Pancreas (tissue), 10 donors: ENCODE measurements around the gene FFAR2. TPM values are rescaled to one million over a fixed set of nuclear protein-coding genes. Genes with fewer than 3 reads are reported as not detected.
"Not testable (repeated sequence)": the region's sequence is repeated elsewhere in the genome, so short reads cannot be mapped to it uniquely, and the experiment has no call there.

Experiments used
- ATAC-seq, 4 donors: fragments of 200-7000 bp; cut with Tn5 transposase; one replicate each; pipeline versions ENCODE4 v1.8.0 to v1.9.1; 2020; ENCODE audit warnings: mild to moderate bottlenecking in 4 of 4, moderate library complexity in 4 of 4
- DNase-seq, 6 donors: peaks; one replicate each; pipeline ENCODE4 v3.0.0-alpha.2; 2020
- FAIRE-seq: peaks from 2 replicates; lab custom pipeline; 2012; peaks lifted over from hg19 to GRCh38; lab: Jason Lieb, UNC
- H3K27ac ChIP-seq, 4 donors: fragments of 200-600 bp; sonication (generic); 1 replicate in 3 of 4; 2 replicates in 1 of 4; pipeline versions ENCODE4 v1.5.0 to v1.8.0; 2020
- H3K27me3 ChIP-seq, 4 donors: fragments of 200-600 bp; one replicate each; pipeline ENCODE4 v1.8.0; 2021
- H3K36me3 ChIP-seq, 3 donors: fragments of 200-600 bp; sonication (generic) in 1 of 3; one replicate each; pipeline versions ENCODE4 v1.5.0 to v1.8.0; 2020 to 2021
- H3K4me1 ChIP-seq, 3 donors: fragments of 200-600 bp; one replicate each; pipeline ENCODE4 v1.8.0; 2021
- H3K4me3 ChIP-seq, 4 donors: fragments of 200-600 bp; sonication (generic) in 2 of 4; one replicate each; pipeline versions ENCODE4 v1.5.0 to v1.8.0; 2020 to 2021
- H3K9me3 ChIP-seq, 4 donors: fragments of 200-600 bp; one replicate each; pipeline ENCODE4 v1.8.0; 2021
- WGBS, 2 donors: extraction: QIAGEN DNeasy Blood & Tissue Kit; methylation state at CpG; one replicate each; pipeline ENCODE4 v1.1.7; 2013; 5-methylcytosine and 5-hydroxymethylcytosine counted together
- intact Hi-C, 3 donors: fragments of 100-400 bp; cut with DNase I; formaldehyde crosslinking; loops; one replicate each; pipeline versions ENCODE4 v1.11.1 to v1.14.2; 2022
- polyA plus RNA-seq, 2 donors: library from polyadenylated mRNA; stranded (reverse); fragments of 200-250 nt; gene quantifications; one replicate each; pipeline ENCODE4 v1.2.3, GENCODE V29; 2013
- total RNA-seq, 6 donors: library from RNA; stranded (reverse); fragmentation: NEBNext Ultra II Directional in 4 of 6; extraction: Animal tissue kit (Norgen Biotek cat#: 25700) in 4 of 6; gene quantifications; one replicate each; pipeline versions ENCODE4 v1.2.1 to v1.2.4, GENCODE V29; 2021 to 2023
- TF ChIP-seq, protein P1 (sequence below), 4 donors: fragments of 200-600 bp; sonication (generic) in 3 of 4; IDR thresholded peaks; one replicate each; pipeline versions ENCODE4 v1.5.0 to v1.8.0; 2021; ENCODE audit warnings: antibody characterized with exemption in 4 of 4
- donor health status: healthy with polysubstance abuse.
- donor health status: DM: no; HTN: no; CAD: no; lungs with moderate emphysema.
- donor health status: DM: no; HTN: no; CAD: no.
- donor health status: control.
- donor health status: control.
- donor health status: Bipolar disorder and iron deficiency.
- donor health status: DM: yes; HTN: yes; CAD: no.
- donor health status: DM: no; HTN: no; CAD: no.
- donor health status: DM: no; HTN: no; CAD: no.
- donor health status: DM: yes; HTN: yes; CAD: no.

Gene FFAR2
- total and polyA plus RNA-seq, 8 donors = 0.20 to 2.5 (median 0.39) TPM; not detected in 2

DNA sequence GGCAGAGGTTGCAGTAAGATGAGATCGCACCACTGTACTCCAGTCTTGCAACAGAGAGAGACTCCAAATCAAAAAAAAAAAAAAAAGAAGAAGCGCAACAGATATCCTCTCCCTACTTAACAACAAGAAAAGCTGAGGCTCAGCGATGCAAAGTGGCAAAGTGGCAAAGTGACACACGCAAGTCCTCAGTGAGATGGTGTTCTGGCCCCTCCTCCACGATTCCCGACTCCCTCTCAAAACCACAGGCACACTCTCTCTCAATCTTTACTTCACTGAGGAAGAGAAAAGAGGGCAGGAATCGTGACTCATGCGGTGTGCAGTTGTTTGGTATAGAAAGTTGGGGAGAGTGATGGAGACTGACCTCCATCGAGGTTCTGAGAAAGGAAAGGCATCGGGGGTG lies 12.6 kb downstream of the FFAR2 start:
- ATAC-seq (no peak), FAIRE-seq (no peak), DNase-seq (no peak)
- H3K4me1 ChIP-seq = peaks cover 0 to 27% (median 16%) of the 10 kb centered on the region in 3 donors
- H3K9me3 ChIP-seq = no peaks in the 10 kb centered on the region
- intact Hi-C loops = no loop called here
- no peak overlapping the region for H3K27ac ChIP-seq
- WGBS, 2 donors = 92 to 94% methylated on average over 10 of the region's 10 CpGs
- no peaks in the 10 kb centered on the region for H3K27me3 ChIP-seq
- H3K4me3 ChIP-seq = no peak overlapping the region
- H3K36me3 ChIP-seq = no peaks in the 10 kb centered on the region
- TF ChIP-seq, protein P1, sequence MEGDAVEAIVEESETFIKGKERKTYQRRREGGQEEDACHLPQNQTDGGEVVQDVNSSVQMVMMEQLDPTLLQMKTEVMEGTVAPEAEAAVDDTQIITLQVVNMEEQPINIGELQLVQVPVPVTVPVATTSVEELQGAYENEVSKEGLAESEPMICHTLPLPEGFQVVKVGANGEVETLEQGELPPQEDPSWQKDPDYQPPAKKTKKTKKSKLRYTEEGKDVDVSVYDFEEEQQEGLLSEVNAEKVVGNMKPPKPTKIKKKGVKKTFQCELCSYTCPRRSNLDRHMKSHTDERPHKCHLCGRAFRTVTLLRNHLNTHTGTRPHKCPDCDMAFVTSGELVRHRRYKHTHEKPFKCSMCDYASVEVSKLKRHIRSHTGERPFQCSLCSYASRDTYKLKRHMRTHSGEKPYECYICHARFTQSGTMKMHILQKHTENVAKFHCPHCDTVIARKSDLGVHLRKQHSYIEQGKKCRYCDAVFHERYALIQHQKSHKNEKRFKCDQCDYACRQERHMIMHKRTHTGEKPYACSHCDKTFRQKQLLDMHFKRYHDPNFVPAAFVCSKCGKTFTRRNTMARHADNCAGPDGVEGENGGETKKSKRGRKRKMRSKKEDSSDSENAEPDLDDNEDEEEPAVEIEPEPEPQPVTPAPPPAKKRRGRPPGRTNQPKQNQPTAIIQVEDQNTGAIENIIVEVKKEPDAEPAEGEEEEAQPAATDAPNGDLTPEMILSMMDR (IDR thresholded peaks at IDR 0.05) = no peak

DNA sequence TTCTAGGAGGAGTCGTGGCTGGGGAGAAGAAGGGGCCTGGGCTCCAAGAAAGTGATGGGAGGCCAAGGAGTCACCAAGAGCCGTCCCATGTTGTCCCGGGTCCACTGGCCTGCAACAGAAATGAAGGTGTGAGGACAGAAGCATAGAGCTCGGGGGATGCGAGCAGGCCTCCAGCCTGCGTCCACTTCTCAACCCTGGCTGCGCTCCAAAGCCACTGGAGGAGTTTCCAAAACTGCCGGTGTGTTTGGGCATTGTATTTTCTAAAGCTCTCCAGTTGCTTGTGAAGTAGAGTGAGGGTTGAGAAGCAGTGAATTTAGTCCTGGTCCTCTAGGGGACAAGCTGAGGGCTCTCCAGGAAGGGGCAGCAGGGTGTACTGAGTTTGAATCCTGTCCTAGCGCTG lies 13.0 kb downstream of the FFAR2 start:
- DNase-seq (no peak), FAIRE-seq (no peak), ATAC-seq (no peak)
- no peaks in the 10 kb centered on the region for H3K9me3 ChIP-seq
- TF ChIP-seq, protein P1 (IDR thresholded peaks at IDR 0.05) = no peak
- H3K27me3 ChIP-seq = no peaks in the 10 kb centered on the region
- no peaks in the 10 kb centered on the region for H3K36me3 ChIP-seq
- H3K4me1 ChIP-seq = peaks cover 0 to 27% (median 16%) of the 10 kb centered on the region in 3 donors
- intact Hi-C loops = no loop called here
- 85 to 87% methylated on average over 9 of the region's 9 CpGs for WGBS, 2 donors
- H3K4me3 ChIP-seq = no peak overlapping the region
- H3K27ac ChIP-seq = no peak overlapping the region

DNA sequence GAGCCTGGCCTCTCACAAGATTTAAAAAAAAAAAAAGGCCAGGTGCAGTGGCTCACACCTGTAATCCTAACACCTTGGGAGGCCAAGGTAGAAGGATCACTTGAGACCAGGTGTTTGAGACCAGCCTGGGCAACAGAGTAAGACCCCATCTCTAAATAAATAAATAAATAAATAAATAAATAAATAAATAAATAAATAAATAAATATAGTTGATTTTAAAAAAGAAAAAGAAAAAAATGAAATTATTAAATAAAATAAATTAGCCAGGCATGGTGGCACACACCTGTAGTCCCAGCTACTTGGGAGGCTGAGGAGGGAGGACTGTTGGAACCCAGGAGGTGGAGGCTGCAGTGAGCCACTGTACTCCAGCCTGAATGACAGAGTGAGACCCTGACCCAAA lies 13.7 kb downstream of the FFAR2 start:
- DNase-seq, intact Hi-C loops, H3K36me3 ChIP-seq, H3K4me3 ChIP-seq, FAIRE-seq, H3K27me3 ChIP-seq, H3K9me3 ChIP-seq, ATAC-seq, H3K27ac ChIP-seq: not testable (repeated sequence)
- H3K4me1 ChIP-seq = peaks cover 0 to 27% (median 16%) of the 10 kb centered on the region in 3 donors

DNA sequence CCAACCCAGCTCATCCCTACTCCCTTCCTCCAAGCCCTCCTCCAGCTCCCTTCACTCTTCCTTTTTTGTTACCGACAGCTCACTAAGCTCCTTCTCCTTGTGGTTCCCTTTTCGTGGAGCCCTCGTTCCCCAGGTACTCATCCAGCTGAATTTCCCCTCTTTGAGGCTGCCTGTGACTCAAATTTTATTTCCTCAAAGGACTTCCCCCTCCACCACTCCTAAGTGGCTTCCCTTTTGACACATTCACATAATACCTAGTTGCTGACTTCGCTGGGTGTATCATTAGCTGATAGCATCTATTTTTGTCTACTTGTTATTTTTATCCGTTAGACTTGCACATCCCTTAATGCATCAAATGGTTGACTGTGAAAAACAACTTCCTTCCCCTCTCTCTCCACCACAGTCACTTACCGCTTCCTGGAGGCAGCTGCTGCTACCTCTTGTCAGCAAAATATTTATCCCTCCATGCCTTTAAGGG lies 14.5 kb downstream of the FFAR2 start:
- Histone ChIP-seq H3K27me3 (no peaks in the 10 kb centered on the region), H3K4me1 (peaks cover 0 to 27% (median 16%) of the 10 kb centered on the region in 3 donors), H3K27ac (no peak overlapping the region), H3K36me3 (no peaks in the 10 kb centered on the region), H3K4me3 (no peak overlapping the region), H3K9me3 (no peaks in the 10 kb centered on the region)
- 70 to 75% methylated on average over 6 of the region's 6 CpGs for WGBS, 2 donors
- TF ChIP-seq, protein P1 (IDR thresholded peaks at IDR 0.05) = no peak
- peak in 3 of 4 donors; percentile 1 to 31 (median 2) for ATAC-seq
- intact Hi-C loops = no loop called here
- no peak for DNase-seq
- no peak for FAIRE-seq

DNA sequence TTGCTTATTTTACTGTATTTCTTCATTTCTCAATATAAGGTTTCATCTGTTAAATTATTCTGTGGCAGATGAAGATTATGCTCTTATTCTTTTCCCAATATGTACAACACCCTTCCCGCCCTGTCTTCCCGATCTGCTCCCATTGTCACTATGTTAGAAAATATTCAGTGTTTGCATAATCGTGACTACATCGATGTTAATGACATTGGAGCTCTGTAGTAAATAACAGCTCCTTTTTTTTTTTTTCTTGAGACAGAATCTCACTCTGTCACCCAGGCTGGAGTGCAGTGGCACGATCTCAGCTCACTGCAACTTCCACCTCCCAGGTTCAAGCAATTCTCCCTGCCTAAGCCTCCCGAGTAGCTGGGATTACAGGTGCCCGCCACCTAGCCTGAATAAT lies 14.9 kb downstream of the FFAR2 start:
- intact Hi-C loops, H3K27me3 ChIP-seq, H3K27ac ChIP-seq, H3K4me3 ChIP-seq, DNase-seq, H3K9me3 ChIP-seq, FAIRE-seq, H3K36me3 ChIP-seq, ATAC-seq: not testable (repeated sequence)
- 73 to 77% methylated on average over 7 of the region's 7 CpGs for WGBS, 2 donors
- peaks cover 0 to 22% (median 16%) of the 10 kb centered on the region in 3 donors for H3K4me1 ChIP-seq

DNA sequence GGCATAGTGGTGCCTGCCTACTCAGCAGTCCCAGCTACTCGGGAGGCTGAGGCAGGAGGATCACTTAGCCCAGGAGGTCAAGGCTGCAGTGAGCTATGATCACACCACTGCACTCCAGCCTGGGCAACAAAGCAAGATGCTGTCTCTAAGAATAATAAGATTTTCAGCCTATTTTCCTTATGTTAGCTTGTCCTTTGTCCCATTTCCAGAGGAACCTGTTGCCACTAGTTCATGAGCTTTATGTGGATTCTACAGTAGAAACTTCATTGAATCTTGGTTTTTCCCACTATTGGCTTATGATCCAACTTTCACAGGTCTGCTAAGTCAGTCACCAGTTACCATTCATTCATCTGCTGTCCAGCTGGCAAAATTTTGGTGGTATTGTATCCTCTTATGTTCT lies 18.2 kb downstream of the FFAR2 start:
- Histone ChIP-seq H3K27me3 (no peaks in the 10 kb centered on the region), H3K4me3 (no peak overlapping the region), H3K9me3 (no peaks in the 10 kb centered on the region), H3K27ac (no peak overlapping the region), H3K36me3 (no peaks in the 10 kb centered on the region), H3K4me1 (peaks cover 0 to 3% (median 0%) of the 10 kb centered on the region in 3 donors)
- FAIRE-seq (no peak), DNase-seq (no peak), ATAC-seq (no peak)
- 92 to 98% methylated on average over 1 of the region's 1 CpG for WGBS, 2 donors
- intact Hi-C loops = loop anchor here in 1 of 3 donors (5.0 kb wide), 1 partner anchor 114 kb away; no protein-coding TSS in a partner anchor
- TF ChIP-seq, protein P1 (IDR thresholded peaks at IDR 0.05) = no peak
